HG02870 (cell line): Measurements from ENCODE around the gene TXNDC5.
"Not testable (repeated sequence)": the region's sequence is repeated elsewhere in the genome, so short reads cannot be mapped to it uniquely, and the experiment has no call there.

Experiments
- ATAC-seq: cut with Tn5 transposase; IDR thresholded peaks from one replicate; pipeline ENCODE4 v1.9.1; 2021; ENCODE audit warnings: mild to moderate bottlenecking, moderate library complexity; ENCODE audit not compliant: unreplicated experiment

The TXNDC5 gene

DNA sequence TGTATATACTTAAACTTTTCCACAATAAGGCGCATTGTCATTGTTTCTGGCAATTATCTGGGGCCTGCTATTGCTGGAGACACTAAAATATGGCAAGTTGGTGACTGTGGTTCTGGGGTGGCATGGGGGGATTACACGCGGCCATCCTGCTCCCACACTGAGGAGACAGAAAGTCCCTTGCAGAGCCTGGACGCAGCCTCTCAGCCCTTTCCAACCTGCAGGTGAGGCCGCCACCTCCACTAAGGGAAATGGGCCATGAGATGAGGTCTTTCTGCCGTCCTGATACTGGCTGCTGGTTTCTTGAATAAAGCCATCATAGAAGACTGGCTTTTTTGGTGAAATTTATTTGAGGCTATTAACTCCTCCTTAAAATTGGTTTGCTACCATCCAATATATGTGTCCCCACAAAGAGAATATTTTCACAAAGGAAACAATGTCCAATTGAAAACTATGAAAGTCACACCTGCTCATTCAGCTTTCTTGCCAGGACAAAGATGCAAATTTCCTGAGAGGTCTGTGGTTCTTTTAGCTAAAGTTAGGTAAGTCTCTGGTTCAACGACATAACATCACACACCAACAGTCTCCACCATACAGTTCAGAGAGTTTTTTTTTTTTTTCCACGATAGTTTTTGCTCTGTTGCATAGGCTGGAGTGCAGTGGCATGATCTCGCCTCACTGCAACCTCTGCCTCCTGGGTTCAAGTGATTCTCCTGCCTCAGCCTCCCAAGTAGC lies 13.0 kb downstream of the TXNDC5 start:
- peak; percentile 69 for ATAC-seq

GRCh38 chr6:7896465-7896987 lies 14.1 kb downstream of the TXNDC5 start:
- no peak for ATAC-seq

GRCh38 chr6:7895125-7895423 lies 15.5 kb downstream of the TXNDC5 start:
- no peak for ATAC-seq

- ATAC-seq: no peak
Observed at GRCh38 chr6:7894262-7895124, 16.1 kb downstream of the TXNDC5 start.

- ATAC-seq: no peak
Observed at GRCh38 chr6:7893342-7893741, 17.2 kb downstream of the TXNDC5 start.

- ATAC-seq: not testable (repeated sequence)
Observed at GRCh38 chr6:7892367-7892766, 18.2 kb downstream of the TXNDC5 start.

- no peak for ATAC-seq
Observed at GRCh38 chr6:7891078-7891872, 19.3 kb downstream of the TXNDC5 start.

- no peak for ATAC-seq
Observed at GRCh38 chr6:7888587-7889357, 21.8 kb downstream of the TXNDC5 start.

- ATAC-seq: no peak
Observed at GRCh38 chr6:7887278-7887991, 23.2 kb downstream of the TXNDC5 start.

DNA sequence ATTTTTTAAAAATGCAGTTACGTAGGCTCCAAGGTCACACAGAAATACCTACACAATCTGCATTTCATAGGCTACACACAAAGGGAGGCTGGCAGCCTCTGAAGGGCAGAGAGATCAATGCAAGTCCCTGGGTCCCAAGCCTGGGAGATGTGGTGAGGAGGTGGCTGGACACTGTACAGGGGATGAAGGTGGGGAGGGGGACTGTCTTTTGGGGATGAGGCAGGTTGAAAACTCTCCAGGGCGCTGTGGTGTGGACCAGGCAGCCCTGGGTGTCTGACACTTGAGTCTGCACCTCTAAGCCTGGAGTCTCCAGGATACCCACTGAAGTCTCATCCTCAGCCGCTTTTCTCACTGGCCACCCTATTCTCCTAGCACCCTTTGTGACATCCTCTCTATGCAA lies 24.5 kb downstream of the TXNDC5 start:
- no peak for ATAC-seq

DNA sequence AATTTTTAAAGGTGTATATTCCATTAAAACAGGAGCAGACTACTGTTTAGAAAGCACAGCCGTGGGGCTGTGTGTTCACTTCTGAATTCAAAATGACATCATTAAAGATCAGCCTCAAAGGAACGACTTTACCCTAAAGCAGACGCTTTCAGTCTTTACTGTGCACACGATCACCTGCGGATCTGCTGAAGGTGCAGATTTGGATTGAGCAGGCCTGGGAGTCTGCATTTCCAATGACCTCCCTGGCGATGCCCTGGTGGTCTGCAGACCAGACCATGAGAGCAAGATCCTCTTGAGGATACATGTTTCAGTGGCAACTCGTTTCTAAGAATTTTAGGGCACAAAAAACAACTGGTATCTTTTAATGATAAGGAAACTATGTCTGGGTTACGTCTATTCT lies 27.2 kb downstream of the TXNDC5 start:
- no peak for ATAC-seq

DNA sequence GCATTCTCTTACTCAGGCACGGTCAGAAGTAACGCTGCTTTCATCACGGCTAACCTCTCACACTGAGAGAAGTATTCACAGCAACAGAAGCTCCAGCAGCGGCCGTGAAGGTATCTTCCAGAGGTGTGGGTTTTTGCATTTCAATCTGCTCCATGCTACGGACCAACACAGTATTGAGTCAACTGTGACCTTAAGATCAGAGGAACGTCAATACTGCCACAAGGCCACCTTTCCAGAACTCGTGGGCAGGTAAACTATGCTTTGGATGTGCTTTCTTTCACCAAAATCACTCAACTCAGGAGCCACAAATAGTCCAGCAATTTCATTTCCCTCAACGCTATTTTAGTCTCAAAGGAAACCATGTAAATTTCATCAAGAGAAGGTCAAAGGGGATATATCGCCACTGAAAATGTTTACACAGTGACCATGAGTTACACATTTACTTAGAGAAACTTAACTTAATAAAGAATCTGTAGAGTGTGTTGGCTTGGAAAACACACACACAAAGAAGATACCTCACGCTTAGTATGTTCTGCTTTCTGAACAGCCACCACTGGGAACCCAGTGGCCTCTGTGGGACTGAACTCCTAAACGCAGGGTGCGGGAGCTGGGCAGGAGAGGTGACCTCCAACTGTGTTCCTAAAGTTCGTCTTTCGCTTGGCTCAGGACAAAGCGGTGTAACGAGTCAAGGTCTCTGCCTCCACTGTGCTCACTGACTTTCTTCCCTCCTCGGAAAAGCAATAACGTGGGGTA lies 27.9 kb downstream of the TXNDC5 start:
- no peak for ATAC-seq

- ATAC-seq: no peak
Observed at GRCh38 chr6:7881765-7882500, 28.7 kb downstream of the TXNDC5 start.

- no peak for ATAC-seq
Observed at GRCh38 chr6:7880718-7881107, 29.9 kb downstream of the TXNDC5 start.

DNA sequence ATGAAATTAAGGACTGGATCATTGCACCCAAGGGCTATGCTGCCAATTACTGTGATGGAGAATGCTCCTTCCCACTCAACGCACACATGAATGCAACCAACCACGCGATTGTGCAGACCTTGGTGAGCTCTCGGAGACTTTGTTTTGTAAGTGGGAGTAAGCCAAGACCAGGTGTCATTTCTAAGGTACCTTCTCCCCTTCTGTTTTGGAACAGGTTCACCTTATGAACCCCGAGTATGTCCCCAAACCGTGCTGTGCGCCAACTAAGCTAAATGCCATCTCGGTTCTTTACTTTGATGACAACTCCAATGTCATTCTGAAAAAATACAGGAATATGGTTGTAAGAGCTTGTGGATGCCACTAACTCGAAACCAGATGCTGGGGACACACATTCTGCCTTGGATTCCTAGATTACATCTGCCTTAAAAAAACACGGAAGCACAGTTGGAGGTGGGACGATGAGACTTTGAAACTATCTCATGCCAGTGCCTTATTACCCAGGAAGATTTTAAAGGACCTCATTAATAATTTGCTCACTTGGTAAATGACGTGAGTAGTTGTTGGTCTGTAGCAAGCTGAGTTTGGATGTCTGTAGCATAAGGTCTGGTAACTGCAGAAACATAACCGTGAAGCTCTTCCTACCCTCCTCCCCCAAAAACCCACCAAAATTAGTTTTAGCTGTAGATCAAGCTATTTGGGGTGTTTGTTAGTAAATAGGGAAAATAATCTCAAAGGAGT lies 30.4 kb downstream of the TXNDC5 start:
- ATAC-seq: no peak

DNA sequence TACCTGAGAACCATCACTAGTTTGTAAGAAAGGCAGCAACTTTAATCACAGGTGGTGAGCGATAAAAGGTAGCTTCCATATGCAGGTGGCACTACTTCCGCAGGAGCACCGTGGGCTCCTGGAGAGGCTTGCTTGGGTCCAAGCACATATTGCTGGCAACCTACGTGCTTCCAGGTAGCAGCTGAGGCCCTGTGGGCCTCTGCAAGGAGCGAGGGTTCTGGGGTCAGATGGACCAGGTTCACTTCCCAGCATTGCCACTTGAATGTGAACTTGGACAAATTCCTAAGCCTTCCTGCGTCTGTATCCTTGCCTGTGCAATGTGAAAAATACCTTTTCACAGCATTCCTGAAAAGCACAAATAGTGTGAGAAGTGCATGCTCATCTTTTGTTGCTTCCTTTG lies 31.0 kb downstream of the TXNDC5 start:
- no peak for ATAC-seq

- no peak for ATAC-seq
Observed at GRCh38 chr6:7879043-7879442, 31.5 kb downstream of the TXNDC5 start.

DNA sequence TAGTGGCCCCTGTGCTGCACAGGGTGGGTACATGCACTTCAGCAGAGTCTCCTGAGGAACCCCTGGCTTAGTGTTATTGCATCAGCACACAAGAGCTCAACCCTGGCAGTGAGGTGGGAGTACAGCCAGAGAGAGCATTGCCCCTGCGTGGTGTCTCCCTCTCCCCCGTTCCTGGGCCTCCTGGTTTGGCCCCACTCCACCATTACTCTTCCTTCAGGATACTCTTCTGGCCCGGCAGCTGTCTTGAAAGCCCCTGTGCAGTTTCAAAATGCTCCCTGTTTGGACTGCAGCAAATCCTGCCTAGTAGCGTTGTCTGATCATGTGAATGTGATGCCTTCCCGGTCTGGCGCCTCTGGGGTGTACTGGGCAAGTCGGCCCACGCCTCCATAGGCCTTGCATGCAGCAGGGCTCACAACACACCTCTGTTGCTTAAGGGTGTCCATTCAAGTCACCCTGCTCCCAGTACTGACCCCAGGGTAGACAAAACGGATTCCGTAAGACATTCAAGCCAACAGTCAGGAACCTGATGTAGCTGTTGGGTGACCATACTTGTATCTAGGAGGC lies 32.1 kb downstream of the TXNDC5 start:
- ATAC-seq: no peak
